ENCODE measurements around the gene ACACA.
"Not testable (repeated sequence)": the region's sequence is repeated elsewhere in the genome, so short reads cannot be mapped to it uniquely, and the experiment has no call there.

ACACA gene

GRCh38 chr17:37164057-37164456, 242.6 kb downstream of the ACACA start:
- DNase-seq, result no peak

- DNase-seq, result no peak
Observed at GRCh38 chr17:37162800-37163199, 243.8 kb downstream of the ACACA start.

GRCh38 chr17:37160944-37161343, 245.7 kb downstream of the ACACA start:
- no peak for DNase-seq

- no peak for DNase-seq
Observed at GRCh38 chr17:37158290-37158689, 248.3 kb downstream of the ACACA start.

- DNase-seq, result no peak
Observed at GRCh38 chr17:37148156-37148555, 258.5 kb downstream of the ACACA start.

GRCh38 chr17:37147301-37147812, 259.3 kb downstream of the ACACA start:
- no peak for DNase-seq

GRCh38 chr17:37146086-37147064, 260.3 kb downstream of the ACACA start:
- no peak for DNase-seq

GRCh38 chr17:37144075-37144701, 262.4 kb downstream of the ACACA start:
- DNase-seq, result no peak

GRCh38 chr17:37143558-37143957, 263.1 kb downstream of the ACACA start:
- DNase-seq, result not testable (repeated sequence)

- no peak for DNase-seq
Observed at GRCh38 chr17:37142294-37142896, 264.2 kb downstream of the ACACA start.

- DNase-seq, result no peak
Observed at GRCh38 chr17:37138571-37139120, 268.0 kb downstream of the ACACA start.

GRCh38 chr17:37137906-37138514, 268.6 kb downstream of the ACACA start:
- DNase-seq, result no peak

GRCh38 chr17:37137070-37137610, 269.5 kb downstream of the ACACA start:
- DNase-seq, result no peak

GRCh38 chr17:37135576-37135975, 271.1 kb downstream of the ACACA start:
- no peak for DNase-seq

GRCh38 chr17:37134050-37134449, 272.6 kb downstream of the ACACA start:
- no peak for DNase-seq

GRCh38 chr17:37133136-37133535, 273.5 kb downstream of the ACACA start:
- DNase-seq, result no peak

- no peak for DNase-seq
Observed at GRCh38 chr17:37131669-37132611, 274.7 kb downstream of the ACACA start.

- DNase-seq, result no peak
Observed at GRCh38 chr17:37130984-37131446, 275.6 kb downstream of the ACACA start.

GRCh38 chr17:37124821-37125173, 281.8 kb downstream of the ACACA start:
- DNase-seq, result no peak

GRCh38 chr17:37123941-37124820, 282.5 kb downstream of the ACACA start:
- DNase-seq, result no peak

Measured in activated CD4-positive, alpha-beta T cell treated with anti-CD3 and anti-CD28 coated beads, Interleukin-2, amount 50 U/mL, for 1 hour (primary cell).